Stimulated activated CD4-positive, alpha-beta T cell treated with anti-CD3 and anti-CD28 coated beads, Interleukin-4, amount 100 ng/mL, for 24 hours (primary cell): ENCODE results near the gene DLGAP4.

Experiments
- DNase-seq: peaks from one replicate; pipeline ENCODE4 v3.0.0-alpha.2; 2020

DLGAP4 gene

GRCh38 chr20:36334281-36335205 is 28.4 kb downstream of the DLGAP4 start:
- no peak for DNase-seq

DNA sequence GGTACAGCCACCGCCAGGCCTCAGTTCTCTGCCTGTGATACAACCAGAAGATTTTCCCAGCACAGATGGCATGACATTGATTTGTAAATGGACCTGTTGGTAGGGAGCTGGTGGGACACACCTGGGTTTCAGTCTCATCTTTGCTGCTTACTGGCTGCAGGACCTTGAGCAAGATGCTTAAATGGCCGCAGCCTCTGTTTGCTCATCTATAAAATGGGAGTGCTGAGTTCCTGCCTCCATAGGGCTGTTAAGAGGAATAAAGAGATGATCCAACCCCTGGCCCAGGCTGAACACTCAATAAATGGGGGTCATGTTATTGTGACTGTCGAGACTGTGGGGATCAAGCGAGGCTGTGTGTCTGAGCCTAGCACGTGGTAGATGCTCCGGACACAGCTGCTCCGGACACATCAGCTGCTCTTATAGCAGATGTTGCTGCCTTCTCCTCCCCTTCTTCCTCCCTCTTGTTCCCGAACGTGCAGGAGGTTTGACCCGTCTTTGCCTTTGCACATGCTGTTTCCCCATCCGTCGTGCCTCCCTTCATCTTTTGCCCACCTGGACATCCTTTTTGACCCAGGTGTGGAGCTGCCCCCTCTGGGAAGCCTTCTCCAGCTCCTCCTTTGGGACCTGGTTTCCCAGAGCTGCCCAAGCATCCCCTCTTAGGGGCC is 29.2 kb downstream of the DLGAP4 start:
- DNase-seq, result no peak

DNA sequence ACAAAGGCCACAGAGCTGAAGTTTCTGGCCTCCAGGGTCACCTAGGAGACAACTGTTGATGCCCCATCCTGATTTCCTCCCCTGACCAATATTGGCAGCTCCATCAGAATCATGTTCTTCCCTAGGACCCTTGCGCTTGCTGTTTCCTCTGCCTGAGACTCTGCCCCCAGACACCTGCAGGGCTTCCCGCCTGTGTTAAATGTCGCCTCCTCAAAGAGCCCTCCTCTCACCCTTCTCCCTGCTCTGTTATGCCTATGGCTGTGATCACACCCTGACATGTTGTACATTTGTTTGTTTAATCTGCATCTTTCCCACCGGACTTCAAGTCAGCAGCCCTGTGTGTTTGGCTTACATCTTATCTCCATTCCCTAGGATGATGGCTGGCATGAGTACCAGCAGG is 30.1 kb downstream of the DLGAP4 start:
- DNase-seq, result no peak

DNA sequence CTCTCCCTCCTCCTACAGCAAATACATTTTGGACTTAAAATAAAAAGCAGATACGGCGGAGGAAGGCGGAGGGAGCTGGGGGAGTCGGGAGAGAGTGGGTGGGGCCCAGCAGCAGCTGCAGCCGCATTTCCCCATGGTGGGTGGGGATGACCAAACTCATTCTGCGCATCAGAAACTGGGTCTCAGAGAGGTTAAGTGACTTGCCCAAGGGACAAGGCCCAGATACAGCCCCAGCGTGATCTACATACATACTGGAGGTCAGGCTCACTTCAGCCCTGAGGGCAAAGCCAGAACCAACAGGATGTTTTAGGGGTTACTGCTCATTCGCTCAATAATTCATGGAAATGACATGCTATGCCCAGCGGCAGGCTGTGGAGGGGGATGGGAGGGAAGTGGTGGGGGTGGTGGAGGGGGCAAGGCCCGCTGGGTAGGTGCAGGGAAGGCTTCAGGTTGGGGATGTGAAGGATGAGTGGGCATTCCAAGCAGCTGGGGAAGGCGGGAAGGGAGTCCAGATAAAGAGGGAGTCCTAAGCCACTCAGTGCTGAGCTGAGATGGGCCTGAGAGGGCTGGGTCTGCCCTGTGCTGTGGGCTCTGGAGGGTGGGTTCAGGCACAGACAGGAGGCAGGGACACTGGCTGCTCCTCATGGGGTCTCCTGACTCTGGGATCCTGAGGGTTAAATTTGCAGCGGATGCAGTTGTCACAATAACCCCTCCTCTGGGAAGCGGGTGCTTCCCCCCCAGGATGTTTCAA is 31.0 kb downstream of the DLGAP4 start:
- DNase-seq, result no peak

DNA sequence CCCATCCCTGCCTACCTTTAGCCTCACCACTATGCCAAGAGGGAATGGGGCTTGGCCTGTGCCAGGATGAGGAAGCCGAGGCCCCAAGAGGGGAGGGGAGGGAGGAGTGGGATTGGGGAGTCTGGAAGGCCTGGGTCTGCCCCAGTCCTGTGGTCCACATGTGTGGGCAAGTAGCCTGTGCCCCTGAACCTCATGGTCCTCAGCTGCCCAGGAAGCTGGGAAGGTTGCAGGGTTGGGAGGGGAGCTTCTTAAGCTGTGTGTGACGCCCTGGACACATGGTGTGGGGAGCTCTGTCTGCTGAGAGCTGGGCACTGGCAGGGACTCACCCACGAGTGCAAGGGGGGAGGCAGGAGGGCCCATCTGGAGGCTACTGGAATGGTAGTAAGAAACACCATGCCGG is 31.7 kb downstream of the DLGAP4 start:
- no peak for DNase-seq

- no peak for DNase-seq
Observed at GRCh38 chr20:36339646-36340592, 33.8 kb downstream of the DLGAP4 start.

DNA sequence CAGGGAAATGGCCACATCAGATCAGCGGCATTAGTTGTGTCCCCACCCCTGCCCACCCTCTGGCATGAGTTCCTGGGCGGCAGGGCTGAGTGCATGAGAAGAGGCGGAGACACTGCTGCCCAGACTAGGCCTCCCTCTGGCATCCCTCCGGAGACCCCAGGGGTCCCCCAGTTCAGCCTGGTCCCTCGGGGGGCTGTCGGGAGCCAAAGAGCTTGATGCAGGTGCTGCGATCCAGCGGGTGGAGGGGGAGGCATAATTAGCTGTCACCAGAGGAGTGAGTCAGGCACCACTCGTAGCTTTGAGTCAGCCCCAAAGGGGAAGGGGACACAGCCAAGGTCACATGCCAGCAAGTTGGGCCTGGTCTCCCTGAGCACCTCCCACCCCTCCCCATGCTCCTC is 34.5 kb downstream of the DLGAP4 start:
- no peak for DNase-seq

GRCh38 chr20:36341331-36342020 is 35.3 kb downstream of the DLGAP4 start:
- no peak for DNase-seq

DNA sequence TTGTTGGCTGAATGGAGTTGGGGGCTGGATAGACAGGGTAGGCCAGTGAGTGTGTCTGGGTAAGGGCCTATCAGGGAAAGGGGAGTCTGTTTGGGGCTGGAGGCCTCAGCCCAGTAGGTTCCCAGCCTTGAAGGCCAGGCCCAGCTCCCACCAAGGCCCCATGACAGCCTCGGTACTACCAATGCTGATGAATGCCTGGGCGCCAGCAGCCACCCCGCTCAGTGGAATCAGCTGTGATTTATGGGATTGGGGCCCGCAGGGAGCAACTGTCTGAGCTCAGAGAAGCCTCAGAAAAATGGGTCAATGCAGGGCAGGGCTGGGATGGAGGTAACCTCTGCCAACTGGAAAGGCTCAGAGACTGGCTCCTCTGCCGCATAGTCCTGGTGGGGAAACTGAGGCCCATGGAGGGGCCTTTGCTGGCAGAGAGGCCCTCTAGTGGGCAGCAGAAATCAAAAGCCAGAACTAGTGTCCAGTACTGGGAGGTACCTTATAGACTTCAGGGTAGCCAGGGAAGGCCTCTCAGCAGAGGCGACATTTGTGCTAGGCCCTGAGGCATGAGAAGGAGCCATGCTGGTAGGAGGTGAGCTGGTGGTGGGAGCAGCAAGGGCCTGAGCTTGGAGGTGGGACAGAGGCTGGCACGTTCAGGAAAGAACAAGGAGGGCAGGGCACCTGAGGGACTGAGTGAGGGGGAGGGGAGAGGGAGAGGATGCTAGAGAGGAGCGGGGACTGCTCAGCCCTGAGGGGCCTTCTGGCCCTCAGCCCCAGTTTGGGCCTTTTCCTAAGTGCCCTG is 36.4 kb downstream of the DLGAP4 start:
- no peak for DNase-seq

DNA sequence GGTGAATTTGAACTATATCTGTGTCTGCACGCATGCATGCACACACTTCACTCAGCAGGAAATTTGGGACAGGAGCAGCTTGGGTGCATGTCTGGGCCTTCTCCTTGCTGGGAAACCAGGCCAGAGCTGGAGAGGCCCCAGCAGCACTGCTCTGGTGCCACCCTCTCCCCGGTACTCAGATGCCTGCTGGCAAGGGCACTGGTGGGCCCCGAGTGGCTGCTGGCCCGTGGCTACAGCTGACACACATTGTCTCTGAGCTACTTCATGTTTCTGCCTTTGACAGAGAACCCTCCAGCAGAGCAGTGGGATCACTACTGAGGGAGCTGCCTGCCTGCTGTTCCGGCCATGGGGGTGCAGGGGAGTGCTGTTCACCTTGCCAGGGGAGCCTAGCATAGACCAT is 37.5 kb downstream of the DLGAP4 start:
- no peak for DNase-seq

GRCh38 chr20:36344517-36345132 is 38.5 kb downstream of the DLGAP4 start:
- DNase-seq, result peak; percentile 11

GRCh38 chr20:36346256-36346655 is 40.1 kb downstream of the DLGAP4 start:
- DNase-seq, result no peak

DNA sequence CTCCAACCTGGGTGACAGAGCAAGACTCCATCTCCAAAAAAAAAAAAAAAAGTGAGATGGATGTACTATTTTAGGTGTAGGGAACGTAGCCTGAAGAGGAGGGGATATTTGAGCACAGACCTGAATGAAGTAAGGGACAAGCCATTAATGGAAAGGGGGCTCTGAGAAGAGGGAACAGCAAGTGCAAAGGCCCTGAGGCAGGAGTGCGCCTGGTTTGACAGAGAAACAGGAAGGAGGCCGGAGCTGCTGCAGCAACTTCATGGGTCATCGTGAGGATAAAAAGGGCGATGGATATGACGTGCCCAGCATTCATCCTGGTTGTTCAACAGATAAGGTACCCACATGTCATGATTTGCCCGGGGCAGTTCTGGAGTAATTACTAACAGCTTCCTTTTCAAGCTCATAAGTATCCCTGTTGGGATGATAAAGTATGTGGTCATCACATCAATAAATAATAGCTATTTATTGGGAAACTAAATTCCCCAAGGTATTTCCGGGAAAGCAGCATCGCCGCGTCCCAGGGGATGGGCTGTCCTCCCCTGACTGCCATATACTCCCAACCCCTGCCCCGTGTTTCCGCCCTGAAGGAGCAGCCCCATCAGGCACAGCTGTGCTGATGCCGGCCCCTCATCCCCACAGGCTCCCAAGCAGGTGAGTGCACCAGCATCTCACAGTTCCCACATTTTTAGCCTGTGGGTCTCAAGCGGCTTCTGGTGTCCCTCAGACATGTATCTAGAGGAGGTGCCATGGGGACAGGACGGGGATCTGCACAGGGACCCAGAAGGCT is 43.4 kb downstream of the DLGAP4 start:
- DNase-seq, result no peak

DNA sequence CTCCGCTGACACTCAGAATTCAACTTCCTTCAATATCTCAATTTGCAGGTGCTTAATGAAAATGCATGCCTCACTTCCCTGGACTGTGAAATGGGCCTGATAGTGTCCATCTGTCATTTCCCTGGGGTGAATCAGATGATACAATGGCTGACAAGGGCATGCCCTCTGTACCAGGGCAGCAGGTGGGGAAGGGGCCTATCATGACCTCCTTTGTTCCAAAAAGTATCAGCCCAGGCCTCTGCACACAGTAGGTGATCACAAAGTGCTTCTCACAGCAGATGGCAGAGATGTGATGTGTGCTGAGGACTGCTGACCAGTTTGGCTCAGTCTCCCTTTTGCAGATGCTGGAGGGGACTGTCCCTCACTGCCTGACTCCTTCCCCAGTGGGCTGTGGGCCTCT is 44.3 kb downstream of the DLGAP4 start:
- DNase-seq, result no peak

- DNase-seq, result no peak
Observed at GRCh38 chr20:36351937-36352336, 45.8 kb downstream of the DLGAP4 start.

- no peak for DNase-seq
Observed at GRCh38 chr20:36352843-36353553, 46.9 kb downstream of the DLGAP4 start.

DNA sequence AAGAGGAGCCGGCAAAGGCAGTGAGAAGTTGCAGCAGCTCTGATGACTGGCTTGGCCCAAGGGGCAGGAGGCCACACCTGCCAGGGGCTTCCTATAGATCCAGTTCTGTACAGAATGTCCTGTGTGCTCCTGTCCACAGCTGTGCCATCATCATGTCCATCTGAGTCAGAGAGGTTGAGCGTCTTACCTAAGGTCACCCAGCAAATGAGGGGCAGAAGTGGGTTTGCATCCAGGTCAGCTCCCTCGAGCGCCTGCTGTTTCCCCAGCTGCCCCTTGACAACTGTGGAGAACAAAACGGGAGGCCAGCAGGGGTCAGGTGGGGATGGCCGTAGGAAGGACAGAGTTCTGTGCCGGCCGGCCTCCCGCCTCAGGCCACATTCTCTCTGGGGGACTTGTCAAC is 47.6 kb downstream of the DLGAP4 start:
- DNase-seq, result no peak

DNA sequence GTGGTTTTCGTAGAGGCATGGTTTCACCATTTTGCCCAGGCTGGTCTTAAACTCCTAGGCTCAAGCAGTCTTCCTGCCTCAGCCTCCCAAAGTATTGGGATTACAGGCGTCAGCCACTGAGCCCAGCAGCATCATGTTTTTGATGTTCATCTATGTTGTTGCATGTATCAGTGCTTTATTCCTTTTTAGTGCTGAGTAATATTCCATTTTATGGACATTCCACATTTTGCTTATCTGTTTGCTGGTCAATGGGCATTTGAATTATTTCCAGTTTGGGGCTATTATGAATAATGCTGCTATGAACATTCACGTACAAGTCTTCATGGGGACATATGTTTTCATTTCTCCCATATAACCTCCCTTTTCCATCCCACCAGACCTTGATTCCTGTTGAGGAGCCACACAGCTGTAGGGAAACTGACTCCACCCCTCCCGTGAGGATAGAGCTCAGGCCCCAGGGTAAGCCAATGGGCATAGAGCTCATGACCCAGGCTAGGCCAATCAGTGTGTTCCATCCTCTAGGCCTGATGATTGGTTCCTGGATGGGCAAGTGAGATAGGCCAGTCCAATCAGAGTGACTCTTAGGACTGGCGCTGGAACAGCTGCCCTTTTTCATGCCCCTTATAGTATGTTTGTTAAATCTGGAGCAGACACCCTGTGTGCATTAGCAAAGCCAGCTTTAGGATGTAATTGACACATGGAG is 49.5 kb downstream of the DLGAP4 start:
- no peak for DNase-seq
